Neural progenitor cell (in vitro differentiated cells): Measurements from ENCODE around the gene SH3PXD2B.

Experiments
- EZH2 ChIP-seq: fragments of 200-600 bp; sonication (generic); IDR thresholded peaks from 2 replicates; pipeline ENCODE4 v1.6.1; 2017; ENCODE audit warnings: antibody characterized with exemption, mild to moderate bottlenecking, moderate library complexity
- EZH2phosphoT487 ChIP-seq: fragments of 200-600 bp; sonication (generic); IDR thresholded peaks from 2 replicates; pipeline ENCODE4 v1.6.1; 2017; ENCODE audit warnings: antibody characterized with exemption
- TF ChIP-seq, protein P1 (sequence below): fragments of 200-600 bp; sonication (generic); IDR thresholded peaks from 2 replicates; pipeline ENCODE4 v1.5.1; 2017; ENCODE audit warnings: antibody characterized with exemption, mild to moderate bottlenecking

DNA sequence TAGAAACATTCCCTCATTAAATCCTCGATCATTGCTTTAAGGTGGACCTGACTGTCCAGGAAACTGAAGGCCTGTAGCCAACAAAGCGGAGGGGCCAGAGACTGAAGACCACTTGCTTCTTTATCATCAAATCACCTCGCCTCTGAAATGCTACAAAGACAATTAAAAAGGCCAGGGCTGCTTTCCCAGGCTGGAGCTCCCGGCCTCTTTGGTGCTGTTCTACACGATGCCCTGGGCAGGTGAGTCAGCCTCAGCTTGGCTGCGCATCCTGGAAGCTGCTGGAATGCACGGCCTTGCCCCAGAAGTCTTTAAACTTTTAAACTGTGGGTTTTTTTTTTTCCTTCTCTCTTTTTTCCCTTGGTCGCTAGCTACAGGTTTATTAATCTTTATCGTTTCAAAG lies 46.5 kb downstream of the SH3PXD2B start:
- TF ChIP-seq, protein P1, sequence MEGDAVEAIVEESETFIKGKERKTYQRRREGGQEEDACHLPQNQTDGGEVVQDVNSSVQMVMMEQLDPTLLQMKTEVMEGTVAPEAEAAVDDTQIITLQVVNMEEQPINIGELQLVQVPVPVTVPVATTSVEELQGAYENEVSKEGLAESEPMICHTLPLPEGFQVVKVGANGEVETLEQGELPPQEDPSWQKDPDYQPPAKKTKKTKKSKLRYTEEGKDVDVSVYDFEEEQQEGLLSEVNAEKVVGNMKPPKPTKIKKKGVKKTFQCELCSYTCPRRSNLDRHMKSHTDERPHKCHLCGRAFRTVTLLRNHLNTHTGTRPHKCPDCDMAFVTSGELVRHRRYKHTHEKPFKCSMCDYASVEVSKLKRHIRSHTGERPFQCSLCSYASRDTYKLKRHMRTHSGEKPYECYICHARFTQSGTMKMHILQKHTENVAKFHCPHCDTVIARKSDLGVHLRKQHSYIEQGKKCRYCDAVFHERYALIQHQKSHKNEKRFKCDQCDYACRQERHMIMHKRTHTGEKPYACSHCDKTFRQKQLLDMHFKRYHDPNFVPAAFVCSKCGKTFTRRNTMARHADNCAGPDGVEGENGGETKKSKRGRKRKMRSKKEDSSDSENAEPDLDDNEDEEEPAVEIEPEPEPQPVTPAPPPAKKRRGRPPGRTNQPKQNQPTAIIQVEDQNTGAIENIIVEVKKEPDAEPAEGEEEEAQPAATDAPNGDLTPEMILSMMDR, result no peak
- TF ChIP-seq EZH2 (no peak), EZH2phosphoT487 (no peak)
